H1 (cell line): ENCODE results near the gene MATK. TPM values are rescaled to one million over a fixed set of nuclear protein-coding genes. Genes with fewer than 3 reads are reported as not detected.

Experiments
- CTCF ChIA-PET: fragments of 300-600 bp; sonication (Branson Sonifier 250); formaldehyde crosslinking; loops from one replicate; lab custom pipeline; 2021; ENCODE audit not compliant: partially characterized antibody; lab: Charles Lee
- POLR2A ChIA-PET: fragments of 300-600 bp; sonication (Branson Sonifier 250); formaldehyde crosslinking; loops from one replicate; lab custom pipeline; 2021; ENCODE audit warnings: inconsistent platforms; ENCODE audit not compliant: partially characterized antibody; lab: Charles Lee
- DNase-seq, 2 experiments: peaks; one replicate each; pipeline versions ENCODE4 v3.0.0 to v3.0.0-alpha.2; 2010 to 2022; ENCODE audit warnings: low spot score in 2 of 2, low read depth in 1 of 2, mixed read lengths in 1 of 2
- FAIRE-seq: peaks from 2 replicates; lab custom pipeline; 2011; peaks lifted over from hg19 to GRCh38; lab: Jason Lieb, UNC
- H2AFZ ChIP-seq: 2 replicates; pipeline ENCODE4 v1.8.1; 2012; ENCODE audit warnings: low read length, inconsistent platforms
- H2AK5ac ChIP-seq: 2 replicates; pipeline ENCODE4 v1.6.1; 2013; ENCODE audit warnings: low read depth, low read length
- H2BK120ac ChIP-seq: replicated peaks from 2 replicates; pipeline ENCODE3; 2013; ENCODE audit warnings: low read depth, low read length, inconsistent platforms
- H2BK12ac ChIP-seq: 2 replicates; pipeline ENCODE4 v1.6.1; 2013; ENCODE audit warnings: low read depth, low read length
- H2BK15ac ChIP-seq: 2 replicates; pipeline ENCODE4 v1.6.1; 2013; ENCODE audit warnings: low read length
- H2BK20ac ChIP-seq: 2 replicates; pipeline ENCODE4 v1.6.1; 2013; ENCODE audit warnings: low read length
- H2BK5ac ChIP-seq: 2 replicates; pipeline ENCODE4 v1.6.1; 2013; ENCODE audit warnings: low read depth, low read length
- H3K14ac ChIP-seq: 2 replicates; pipeline ENCODE4 v1.6.1; 2013; ENCODE audit warnings: inconsistent platforms; ENCODE audit not compliant: insufficient read length
- H3K18ac ChIP-seq: 2 replicates; pipeline ENCODE4 v1.6.1; 2013; ENCODE audit warnings: low read length; ENCODE audit errors: extremely low read depth
- H3K23ac ChIP-seq: 2 replicates; pipeline ENCODE4 v1.6.1; 2013; ENCODE audit warnings: inconsistent platforms; ENCODE audit not compliant: insufficient read length
- H3K23me2 ChIP-seq: 2 replicates; pipeline ENCODE4 v1.6.1; 2013; ENCODE audit warnings: low read depth, low read length
- H3K27ac ChIP-seq: 2 replicates; pipeline ENCODE4 v1.6.1; 2011; ENCODE audit warnings: low read depth, low read length, inconsistent platforms
- H3K27me3 ChIP-seq, 4 experiments: replicated peaks in 1 of 4; 1 replicate in 1 of 4; 2 replicates in 3 of 4; pipeline versions ENCODE4 v1.6.1 to v1.8.1; 2011 to 2013; ENCODE audit warnings: low read length in 3 of 4, mild to moderate bottlenecking in 3 of 4, inconsistent platforms in 2 of 4, mixed read lengths in 2 of 4, moderate library complexity in 1 of 4; ENCODE audit not compliant: control insufficient read depth in 3 of 4, insufficient read depth in 3 of 4; ENCODE audit errors: extremely low read depth in 1 of 4
- H3K36me3 ChIP-seq, 4 experiments: 2 replicates each; pipeline versions ENCODE4 v1.6.1 to v1.8.1; 2011 to 2013; ENCODE audit warnings: mild to moderate bottlenecking in 4 of 4, low read length in 3 of 4, moderate library complexity in 2 of 4, control low read depth in 1 of 4, inconsistent platforms in 1 of 4; ENCODE audit not compliant: insufficient read depth in 4 of 4, control insufficient read depth in 2 of 4
- H3K4ac ChIP-seq: replicated peaks from 2 replicates; pipeline ENCODE3; 2013; ENCODE audit warnings: low read length, low read depth, mixed read lengths, inconsistent platforms; ENCODE audit not compliant: insufficient read length
- H3K4me1 ChIP-seq, 4 experiments: replicated peaks in 1 of 4; 1 replicate in 1 of 4; 2 replicates in 3 of 4; pipeline versions ENCODE4 v1.6.1 to v1.8.1; 2011 to 2013; ENCODE audit warnings: low read length in 3 of 4, inconsistent platforms in 2 of 4, mixed read lengths in 1 of 4; ENCODE audit not compliant: insufficient read depth in 4 of 4, control insufficient read depth in 3 of 4
- H3K4me2 ChIP-seq, 2 experiments: 2 replicates each; pipeline versions ENCODE4 v1.6.1 to v1.8.1; 2011 to 2013; ENCODE audit warnings: low read depth in 2 of 2, low read length in 2 of 2, control low read depth in 1 of 2, inconsistent platforms in 1 of 2, mild to moderate bottlenecking in 1 of 2; ENCODE audit not compliant: insufficient read depth in 1 of 2
- H3K4me3 ChIP-seq, 4 experiments: fragments of 200-600, 300-600 bp in 1 of 4; sonication (generic), shearing (Covaris generic), sonication (Bioruptor Twin) in 1 of 4; 2 replicates each; pipeline versions ENCODE4 v1.5.1 to v1.8.1; 2011 to 2016; ENCODE audit warnings: low read length in 4 of 4, low read depth in 3 of 4, control low read depth in 2 of 4, inconsistent platforms in 2 of 4, mild to moderate bottlenecking in 2 of 4, mixed read lengths in 1 of 4, moderate library complexity in 1 of 4; ENCODE audit not compliant: insufficient read depth in 2 of 4; ENCODE audit errors: extremely low read depth in 1 of 4
- H3K56ac ChIP-seq: replicated peaks from 2 replicates; pipeline ENCODE3; 2013; ENCODE audit warnings: low read depth, mild to moderate bottlenecking, mixed read lengths, low read length, inconsistent platforms; ENCODE audit not compliant: insufficient read length
- H3K79me1 ChIP-seq: 2 replicates; pipeline ENCODE4 v1.6.1; 2013; ENCODE audit warnings: low read depth, low read length, control low read depth
- H3K79me2 ChIP-seq, 2 experiments: 2 replicates each; pipeline versions ENCODE4 v1.6.1 to v1.8.1; 2012 to 2013; ENCODE audit warnings: low read length in 2 of 2, mild to moderate bottlenecking in 2 of 2, inconsistent platforms in 1 of 2; ENCODE audit not compliant: insufficient read depth in 2 of 2, control insufficient read depth in 1 of 2
- H3K9ac ChIP-seq, 4 experiments: replicated peaks in 1 of 4; 1 replicate in 1 of 4; 2 replicates in 3 of 4; pipeline versions ENCODE4 v1.6.1 to v1.8.1; 2011 to 2013; ENCODE audit warnings: low read depth in 3 of 4, low read length in 3 of 4, control low read depth in 2 of 4, mild to moderate bottlenecking in 2 of 4, moderate library complexity in 2 of 4, inconsistent platforms in 1 of 4; ENCODE audit errors: extremely low read depth in 1 of 4
- H3K9me3 ChIP-seq, 2 experiments: 2 replicates each; pipeline versions ENCODE4 v1.6.1 to v1.8.1; 2012 to 2013; ENCODE audit warnings: mild to moderate bottlenecking in 2 of 2, moderate library complexity in 2 of 2, control low read depth in 1 of 2, inconsistent platforms in 1 of 2, low read depth in 1 of 2, low read length in 1 of 2, mixed read lengths in 1 of 2; ENCODE audit not compliant: insufficient read depth in 2 of 2
- H4K20me1 ChIP-seq, 2 experiments: replicated peaks in 1 of 2; 2 replicates each; pipeline versions ENCODE3 to v1.8.1; 2011 to 2013; ENCODE audit warnings: inconsistent platforms in 2 of 2, low read length in 2 of 2, mild to moderate bottlenecking in 1 of 2; ENCODE audit not compliant: insufficient read depth in 2 of 2, control insufficient read depth in 1 of 2
- H4K5ac ChIP-seq: 2 replicates; pipeline ENCODE4 v1.6.1; 2013; ENCODE audit warnings: low read length, low read depth, mixed read lengths, inconsistent platforms; ENCODE audit not compliant: insufficient read length
- H4K8ac ChIP-seq: 2 replicates; pipeline ENCODE4 v1.8.0; 2013; ENCODE audit warnings: mild to moderate bottlenecking, moderate library complexity, low read length, inconsistent platforms; ENCODE audit not compliant: insufficient read depth; ENCODE audit errors: extremely low read depth
- H4K91ac ChIP-seq: replicated peaks from 2 replicates; pipeline ENCODE3; 2013; ENCODE audit warnings: low read length, mixed read lengths, inconsistent platforms; ENCODE audit not compliant: insufficient read length
- GABPA ChIP-seq: IDR thresholded peaks from 2 replicates; pipeline ENCODE4 v1.6.1; 2011; ENCODE audit warnings: mild to moderate bottlenecking, low read length, moderate library complexity, borderline replicate concordance; ENCODE audit not compliant: insufficient read depth
- KDM5A ChIP-seq: fragments of 200-600 bp; IDR thresholded peaks from 2 replicates; pipeline ENCODE4 v1.7.1; 2012; ENCODE audit warnings: mild to moderate bottlenecking, low read length, inconsistent platforms, mixed read lengths
- WGBS, 2 experiments: shearing (Covaris generic) in 1 of 2; methylation state at CpG; one replicate each; pipeline versions ENCODE4 v1.1.6 to v1.1.7; 2013 to 2015; ENCODE audit warnings: low lambda C conversion rate in 2 of 2, mixed read lengths in 2 of 2, inconsistent platforms in 1 of 2, low coverage in 1 of 2, missing lambda C conversion rate in 1 of 2; ENCODE audit not compliant: insufficient replicate concordance in 2 of 2, insufficient coverage in 1 of 2, insufficient read length in 1 of 2; ENCODE audit errors: extremely low coverage in 1 of 2, missing lambda C conversion rate in 1 of 2; 5-methylcytosine and 5-hydroxymethylcytosine counted together
- polyA plus RNA-seq, 7 experiments: library from polyadenylated mRNA; depleted of rRNA in 3 of 7; stranded (reverse) in 5 of 7; unstranded in 2 of 7; fragments of >200 nt in 5 of 7; fragments of 200-250 nt in 2 of 7; gene quantifications; 1 replicate in 5 of 7; 2 replicates in 1 of 7; 4 replicates in 1 of 7; pipeline versions ENCODE4 v1.2.1 to v1.2.3, GENCODE V29; 2011 to 2013; ENCODE audit warnings: missing spikeins in 2 of 7, mixed read lengths in 2 of 7
- total RNA-seq: library from RNA; stranded (reverse); fragmentation: NEBNext Ultra II Directional; extraction: Animal tissue kit (Norgen Biotek cat#: 25700); gene quantifications from 2 replicates; pipeline ENCODE4 v1.2.1, GENCODE V29; 2021

MATK gene
- total and polyA plus RNA-seq, 2 of the 8 experiments (the other 6 are each of a cell fraction or from before 2014, with no cell fraction given) = 20.5 to 21.4 TPM

DNA sequence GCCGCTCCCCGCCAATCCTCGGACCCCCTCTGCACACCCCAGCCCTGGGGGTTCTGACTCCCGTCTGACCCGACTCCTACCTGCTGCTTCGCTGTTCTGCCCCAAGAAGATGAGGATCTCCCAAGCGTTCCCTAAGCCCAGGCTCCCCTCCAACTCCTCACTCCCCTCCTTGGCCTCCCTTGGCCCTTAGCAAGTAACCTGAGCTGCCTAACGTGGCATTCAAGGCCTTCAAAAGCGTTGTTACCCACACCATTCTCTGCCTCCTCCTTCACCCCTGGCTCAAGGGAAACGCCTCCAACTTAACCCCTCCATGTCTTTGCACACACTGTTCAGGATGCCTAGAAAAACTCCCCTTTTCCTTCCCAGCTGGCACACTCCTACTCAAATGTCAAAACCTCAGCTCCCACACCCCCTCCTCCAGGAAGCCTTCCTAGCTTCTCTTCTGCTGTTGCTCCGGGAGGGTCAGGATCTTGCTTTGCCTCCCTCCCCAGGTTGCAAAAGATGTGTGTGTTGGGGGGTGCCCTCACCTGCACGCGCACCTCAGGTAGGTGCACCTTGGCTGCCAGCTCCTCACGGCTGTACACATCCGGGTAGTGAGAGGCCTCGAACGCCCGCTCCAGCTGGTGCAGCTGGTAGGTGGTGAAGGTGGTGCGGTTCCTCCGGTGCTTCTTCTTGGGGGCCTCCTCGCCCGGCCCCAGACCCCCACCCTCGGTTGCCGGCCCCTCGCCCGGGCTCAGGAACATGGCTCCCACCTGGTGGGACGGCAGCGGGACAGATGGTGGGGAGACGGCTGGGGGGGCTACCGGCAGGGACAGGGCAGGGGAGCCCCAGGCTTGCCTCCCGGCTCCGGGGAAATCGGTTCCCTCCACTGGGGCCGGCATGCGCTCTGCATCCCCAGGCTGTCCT, 14.9 kb downstream of the MATK start:
- Histone ChIP-seq H2BK20ac (0 out of 2 replicates have a peak overlapping the region, but pooled peaks have one; percentile 32), H4K8ac (peak overlapping the region; percentile 65), H3K4me1 (peaks cover 0 to 7% (median 2%) of the 10 kb centered on the region in 4 experiments; a peak in 2 of 7 replicates), H3K14ac (no peak overlapping the region), H3K9me3 (no peaks in the 10 kb centered on the region), H3K9ac (no peak overlapping the region), H3K79me1 (0 out of 2 replicates have a peak, but pooled peaks cover 3% of the 10 kb centered on the region), H3K23me2 (peaks cover under 1% of the 10 kb centered on the region; the same call in 1 of the 2 replicates), H2BK5ac (peak overlapping the region; percentile 26; the same call in 1 of the 2 replicates), H3K56ac (no peak overlapping the region), H3K18ac (no peak overlapping the region), H3K79me2 (no peaks in the 10 kb centered on the region), H2BK120ac (no peak overlapping the region), H3K4me3 (no peak overlapping the region), H3K4ac (no peak overlapping the region), H3K4me2 (peak overlapping the region in 1 of 2 experiments; percentile 3; a peak in 2 of 4 replicates), H3K27ac (no peak overlapping the region), H2AK5ac (no peak overlapping the region), H3K27me3 (no peaks in the 10 kb centered on the region), H4K5ac (no peak overlapping the region), H4K20me1 (peaks cover 0 to 8% of the 10 kb centered on the region in 2 experiments), H2BK15ac (no peak overlapping the region), H2AFZ (no peak overlapping the region), H4K91ac (no peak overlapping the region), H3K23ac (no peak overlapping the region), H3K36me3 (peaks cover 0 to 8% (median 3%) of the 10 kb centered on the region in 4 experiments; a peak in 5 of 8 replicates), H2BK12ac (peak overlapping the region; percentile 55; the same call in 1 of the 2 replicates)
- ChIA-PET CTCF (interaction anchor here (0.6 to 3.3 kb wide), 3 partner anchors 12 to 55 kb away, joined by 3 to 17 read pairs (median 3); no protein-coding TSS in a partner anchor), POLR2A (interaction anchor here (0.6 to 3.8 kb wide), 5 partner anchors 8 to 217 kb away, joined by 3 to 23 read pairs (median 4); partner anchors contain the start of genes MRPL54 and NMRK2)
- TF ChIP-seq KDM5A (no peak), GABPA (peak; percentile 18; the same call in 1 of the 2 replicates)
- no peak for FAIRE-seq
- peak in 1 of 2 experiments; percentile 60 for DNase-seq
- 73% methylated on average over 17 of the region's 35 CpGs; no CpG with 5 or more reads in 1 of the 2 experiments for WGBS, 2 experiments
